K562 (cell line): ENCODE measurements around the gene APOM. TPM values are rescaled to one million over a fixed set of nuclear protein-coding genes. Genes with fewer than 3 reads are reported as not detected.

Experiments used
- DLX4 ChIP-seq: fragments of 250-450 bp; sonication (Bioruptor Pico); IDR thresholded peaks from 2 replicates; pipeline ENCODE4 v1.6.1; 2021; ENCODE audit warnings: mild to moderate bottlenecking
- FOXK2 ChIP-seq, 2 experiments: fragments of 450-650 bp; IDR thresholded peaks in 1 of 2; conservative IDR thresholded peaks in 1 of 2; 2 replicates each; pipeline ENCODE4 v1.6.1; 2016; ENCODE audit warnings: low read depth in 2 of 2, mild to moderate bottlenecking in 1 of 2
- ILF3 ChIP-seq: fragments of 450-650 bp; IDR thresholded peaks from 2 replicates; pipeline ENCODE4 v1.6.1; 2018; ENCODE audit warnings: antibody characterized with exemption, mild to moderate bottlenecking, moderate library complexity, borderline replicate concordance
- NUFIP1 ChIP-seq: fragments of 450-650 bp; IDR thresholded peaks from 2 replicates; pipeline ENCODE4 v1.6.1; 2018; ENCODE audit not compliant: partially characterized antibody
- RAD51 ChIP-seq: fragments of 450-650 bp; IDR thresholded peaks from 2 replicates; pipeline ENCODE4 v1.7.1; 2016; ENCODE audit warnings: low read depth, mild to moderate bottlenecking, borderline replicate concordance
- RBM34 ChIP-seq: fragments of 200-400 bp; formaldehyde crosslinking; IDR thresholded peaks from 2 replicates; pipeline ENCODE4 v1.6.1; 2018; ENCODE audit warnings: low read length, borderline replicate concordance; ENCODE audit not compliant: insufficient read depth
- TCF7L2 ChIP-seq: fragments of 150-350 bp; IDR thresholded peaks from 2 replicates; pipeline ENCODE4 v1.6.1; 2016; ENCODE audit warnings: low read depth, mild to moderate bottlenecking, low read length, moderate library complexity
- ZFP30 ChIP-seq: fragments of 250-450 bp; sonication (Bioruptor Pico); IDR thresholded peaks from 2 replicates; pipeline ENCODE4 v1.8.0; 2022; ENCODE audit warnings: moderate library complexity, mild to moderate bottlenecking, inconsistent platforms, borderline replicate concordance
- polyA plus RNA-seq, 8 experiments: library from polyadenylated mRNA; depleted of rRNA in 4 of 8; stranded (reverse) in 5 of 8; unstranded in 3 of 8; fragments of >200 nt; fragmentation: Nextera tagmentation in 2 of 8; fragmentation: Illumina TruSeq in 1 of 8; extraction: Ambion mirVana in 2 of 8; extraction: Trizol in 1 of 8; gene quantifications; 2 replicates each; pipeline versions ENCODE4 v1.2.1 to v1.2.3, GENCODE V29; 2011 to 2014; ENCODE audit warnings: inconsistent platforms in 1 of 8, missing spikeins in 1 of 8
- total RNA-seq, 7 experiments: library from RNA; depleted of rRNA in 6 of 7; stranded (reverse); fragments of >200 nt in 6 of 7; fragmentation: Illumina TruSeq in 2 of 7; extraction: Trizol in 2 of 7; gene quantifications; 2 replicates each; pipeline versions ENCODE4 v1.2.1 to v1.2.3, GENCODE V29; 2011 to 2021; ENCODE audit warnings: low replicate concordance in 1 of 7
- TF ChIP-seq, protein P1 (sequence below): fragments of 250-450 bp; sonication (Bioruptor Pico); IDR thresholded peaks from 2 replicates; pipeline ENCODE4 v1.4.0; 2020; ENCODE audit warnings: borderline replicate concordance
- TF ChIP-seq, protein P2 (sequence below): sonication (generic); formaldehyde crosslinking; IDR thresholded peaks from 2 replicates; pipeline ENCODE4 v1.5.0; 2020; ENCODE audit warnings: missing genetic modification reagents
- TF ChIP-seq, protein P3 (sequence below): fragments of 200-600 bp; sonication (generic); IDR thresholded peaks from one replicate; pipeline ENCODE4 v1.6.1; 2012; ENCODE audit warnings: mild to moderate bottlenecking, low read depth, low read length, inconsistent platforms

APOM gene
- total and polyA plus RNA-seq, 9 of the 15 experiments (the other 6 are each of a cell fraction or from before 2014, with no cell fraction given) = 5.7 to 24.3 (median 10.4) TPM

DNA sequence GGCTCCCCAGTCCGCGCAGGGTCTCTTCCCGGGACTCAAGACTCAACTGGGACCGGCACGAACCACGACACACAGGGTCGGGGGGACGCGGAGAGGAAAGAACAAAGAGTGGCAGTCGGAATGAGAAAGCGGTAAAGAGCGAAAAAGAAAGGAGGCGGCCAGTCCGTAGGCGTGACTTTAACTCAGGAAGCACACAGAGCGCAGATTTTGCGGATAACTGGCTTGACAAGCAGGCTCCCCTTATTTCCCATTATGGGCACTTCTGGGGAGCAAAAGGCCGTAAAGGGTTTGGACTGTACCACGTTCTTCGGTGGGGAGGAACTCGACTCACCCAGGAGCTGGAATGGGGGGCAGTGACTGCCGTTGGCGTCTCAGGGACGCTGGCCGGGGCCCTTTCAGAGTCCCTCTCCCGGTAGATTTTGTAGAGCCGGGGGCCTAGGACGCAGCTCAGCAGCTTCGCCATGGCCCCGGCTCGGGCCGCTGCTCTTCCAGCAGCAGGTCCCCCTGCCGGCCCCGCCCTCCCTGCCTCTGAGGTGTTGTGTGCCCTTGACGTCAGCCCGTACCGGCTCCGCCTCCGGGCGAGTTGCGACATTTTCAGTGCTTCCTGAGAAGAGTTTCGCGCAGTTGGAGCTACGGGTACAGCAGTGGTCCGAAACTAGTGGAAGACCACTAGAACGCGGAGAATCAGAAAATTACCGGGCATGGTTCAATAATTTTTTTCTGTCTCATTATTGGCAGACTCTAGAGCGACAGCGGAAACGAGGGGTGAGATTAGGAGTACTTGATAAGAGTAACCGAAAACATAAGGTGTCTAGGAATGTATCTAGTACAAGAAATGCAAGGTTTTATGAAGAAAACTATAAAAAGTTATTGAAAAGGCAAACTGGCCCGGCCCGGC, 47.4 kb downstream of the APOM start, which contains the start of gene ABHD16A (continued):
- TF ChIP-seq, protein P1, sequence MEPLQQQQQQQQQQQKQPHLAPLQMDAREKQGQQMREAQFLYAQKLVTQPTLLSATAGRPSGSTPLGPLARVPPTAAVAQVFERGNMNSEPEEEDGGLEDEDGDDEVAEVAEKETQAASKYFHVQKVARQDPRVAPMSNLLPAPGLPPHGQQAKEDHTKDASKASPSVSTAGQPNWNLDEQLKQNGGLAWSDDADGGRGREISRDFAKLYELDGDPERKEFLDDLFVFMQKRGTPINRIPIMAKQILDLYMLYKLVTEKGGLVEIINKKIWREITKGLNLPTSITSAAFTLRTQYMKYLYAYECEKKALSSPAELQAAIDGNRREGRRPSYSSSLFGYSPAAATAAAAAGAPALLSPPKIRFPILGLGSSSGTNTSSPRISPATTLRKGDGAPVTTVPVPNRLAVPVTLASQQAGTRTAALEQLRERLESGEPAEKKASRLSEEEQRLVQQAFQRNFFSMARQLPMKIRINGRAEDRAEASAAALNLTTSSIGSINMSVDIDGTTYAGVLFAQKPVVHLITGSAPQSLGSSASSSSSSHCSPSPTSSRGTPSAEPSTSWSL (CRISPR knock-in tag) = no peak
- TF ChIP-seq ILF3 = no peak; the same call in 1 of the 2 replicates
- TF ChIP-seq, protein P2, sequence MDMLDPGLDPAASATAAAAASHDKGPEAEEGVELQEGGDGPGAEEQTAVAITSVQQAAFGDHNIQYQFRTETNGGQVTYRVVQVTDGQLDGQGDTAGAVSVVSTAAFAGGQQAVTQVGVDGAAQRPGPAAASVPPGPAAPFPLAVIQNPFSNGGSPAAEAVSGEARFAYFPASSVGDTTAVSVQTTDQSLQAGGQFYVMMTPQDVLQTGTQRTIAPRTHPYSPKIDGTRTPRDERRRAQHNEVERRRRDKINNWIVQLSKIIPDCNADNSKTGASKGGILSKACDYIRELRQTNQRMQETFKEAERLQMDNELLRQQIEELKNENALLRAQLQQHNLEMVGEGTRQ (CRISPR knock-in tag) = no peak
- TF ChIP-seq RBM34 = no peak
- peak; percentile 95 for TF ChIP-seq TCF7L2
- TF ChIP-seq DLX4 (CRISPR knock-in tag) = no peak
- peak; percentile 84 for TF ChIP-seq NUFIP1
- no peak; the same call in 1 of the 2 replicates for TF ChIP-seq RAD51
- TF ChIP-seq, protein P3, sequence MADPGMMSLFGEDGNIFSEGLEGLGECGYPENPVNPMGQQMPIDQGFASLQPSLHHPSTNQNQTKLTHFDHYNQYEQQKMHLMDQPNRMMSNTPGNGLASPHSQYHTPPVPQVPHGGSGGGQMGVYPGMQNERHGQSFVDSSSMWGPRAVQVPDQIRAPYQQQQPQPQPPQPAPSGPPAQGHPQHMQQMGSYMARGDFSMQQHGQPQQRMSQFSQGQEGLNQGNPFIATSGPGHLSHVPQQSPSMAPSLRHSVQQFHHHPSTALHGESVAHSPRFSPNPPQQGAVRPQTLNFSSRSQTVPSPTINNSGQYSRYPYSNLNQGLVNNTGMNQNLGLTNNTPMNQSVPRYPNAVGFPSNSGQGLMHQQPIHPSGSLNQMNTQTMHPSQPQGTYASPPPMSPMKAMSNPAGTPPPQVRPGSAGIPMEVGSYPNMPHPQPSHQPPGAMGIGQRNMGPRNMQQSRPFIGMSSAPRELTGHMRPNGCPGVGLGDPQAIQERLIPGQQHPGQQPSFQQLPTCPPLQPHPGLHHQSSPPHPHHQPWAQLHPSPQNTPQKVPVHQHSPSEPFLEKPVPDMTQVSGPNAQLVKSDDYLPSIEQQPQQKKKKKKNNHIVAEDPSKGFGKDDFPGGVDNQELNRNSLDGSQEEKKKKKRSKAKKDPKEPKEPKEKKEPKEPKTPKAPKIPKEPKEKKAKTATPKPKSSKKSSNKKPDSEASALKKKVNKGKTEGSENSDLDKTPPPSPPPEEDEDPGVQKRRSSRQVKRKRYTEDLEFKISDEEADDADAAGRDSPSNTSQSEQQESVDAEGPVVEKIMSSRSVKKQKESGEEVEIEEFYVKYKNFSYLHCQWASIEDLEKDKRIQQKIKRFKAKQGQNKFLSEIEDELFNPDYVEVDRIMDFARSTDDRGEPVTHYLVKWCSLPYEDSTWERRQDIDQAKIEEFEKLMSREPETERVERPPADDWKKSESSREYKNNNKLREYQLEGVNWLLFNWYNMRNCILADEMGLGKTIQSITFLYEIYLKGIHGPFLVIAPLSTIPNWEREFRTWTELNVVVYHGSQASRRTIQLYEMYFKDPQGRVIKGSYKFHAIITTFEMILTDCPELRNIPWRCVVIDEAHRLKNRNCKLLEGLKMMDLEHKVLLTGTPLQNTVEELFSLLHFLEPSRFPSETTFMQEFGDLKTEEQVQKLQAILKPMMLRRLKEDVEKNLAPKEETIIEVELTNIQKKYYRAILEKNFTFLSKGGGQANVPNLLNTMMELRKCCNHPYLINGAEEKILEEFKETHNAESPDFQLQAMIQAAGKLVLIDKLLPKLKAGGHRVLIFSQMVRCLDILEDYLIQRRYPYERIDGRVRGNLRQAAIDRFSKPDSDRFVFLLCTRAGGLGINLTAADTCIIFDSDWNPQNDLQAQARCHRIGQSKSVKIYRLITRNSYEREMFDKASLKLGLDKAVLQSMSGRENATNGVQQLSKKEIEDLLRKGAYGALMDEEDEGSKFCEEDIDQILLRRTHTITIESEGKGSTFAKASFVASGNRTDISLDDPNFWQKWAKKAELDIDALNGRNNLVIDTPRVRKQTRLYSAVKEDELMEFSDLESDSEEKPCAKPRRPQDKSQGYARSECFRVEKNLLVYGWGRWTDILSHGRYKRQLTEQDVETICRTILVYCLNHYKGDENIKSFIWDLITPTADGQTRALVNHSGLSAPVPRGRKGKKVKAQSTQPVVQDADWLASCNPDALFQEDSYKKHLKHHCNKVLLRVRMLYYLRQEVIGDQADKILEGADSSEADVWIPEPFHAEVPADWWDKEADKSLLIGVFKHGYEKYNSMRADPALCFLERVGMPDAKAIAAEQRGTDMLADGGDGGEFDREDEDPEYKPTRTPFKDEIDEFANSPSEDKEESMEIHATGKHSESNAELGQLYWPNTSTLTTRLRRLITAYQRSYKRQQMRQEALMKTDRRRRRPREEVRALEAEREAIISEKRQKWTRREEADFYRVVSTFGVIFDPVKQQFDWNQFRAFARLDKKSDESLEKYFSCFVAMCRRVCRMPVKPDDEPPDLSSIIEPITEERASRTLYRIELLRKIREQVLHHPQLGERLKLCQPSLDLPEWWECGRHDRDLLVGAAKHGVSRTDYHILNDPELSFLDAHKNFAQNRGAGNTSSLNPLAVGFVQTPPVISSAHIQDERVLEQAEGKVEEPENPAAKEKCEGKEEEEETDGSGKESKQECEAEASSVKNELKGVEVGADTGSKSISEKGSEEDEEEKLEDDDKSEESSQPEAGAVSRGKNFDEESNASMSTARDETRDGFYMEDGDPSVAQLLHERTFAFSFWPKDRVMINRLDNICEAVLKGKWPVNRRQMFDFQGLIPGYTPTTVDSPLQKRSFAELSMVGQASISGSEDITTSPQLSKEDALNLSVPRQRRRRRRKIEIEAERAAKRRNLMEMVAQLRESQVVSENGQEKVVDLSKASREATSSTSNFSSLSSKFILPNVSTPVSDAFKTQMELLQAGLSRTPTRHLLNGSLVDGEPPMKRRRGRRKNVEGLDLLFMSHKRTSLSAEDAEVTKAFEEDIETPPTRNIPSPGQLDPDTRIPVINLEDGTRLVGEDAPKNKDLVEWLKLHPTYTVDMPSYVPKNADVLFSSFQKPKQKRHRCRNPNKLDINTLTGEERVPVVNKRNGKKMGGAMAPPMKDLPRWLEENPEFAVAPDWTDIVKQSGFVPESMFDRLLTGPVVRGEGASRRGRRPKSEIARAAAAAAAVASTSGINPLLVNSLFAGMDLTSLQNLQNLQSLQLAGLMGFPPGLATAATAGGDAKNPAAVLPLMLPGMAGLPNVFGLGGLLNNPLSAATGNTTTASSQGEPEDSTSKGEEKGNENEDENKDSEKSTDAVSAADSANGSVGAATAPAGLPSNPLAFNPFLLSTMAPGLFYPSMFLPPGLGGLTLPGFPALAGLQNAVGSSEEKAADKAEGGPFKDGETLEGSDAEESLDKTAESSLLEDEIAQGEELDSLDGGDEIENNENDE = no peak
- peak; percentile 82 to 99 for TF ChIP-seq FOXK2 (conservative IDR thresholded peaks at IDR 0.05 in 1 of 2, IDR thresholded peaks at IDR 0.05 in 1 of 2; ENCODE audit: low read depth in 2 of 2)
- TF ChIP-seq ZFP30 (CRISPR knock-in tag) = no peak
